Neutrophil (primary cell): ENCODE data around the gene SRF.

Experiments used
- H3K27ac ChIP-seq: fragments of 200-600 bp; sonication (generic); 2 replicates; pipeline ENCODE4 v1.5.1; 2016; ENCODE audit warnings: mild to moderate bottlenecking, moderate library complexity
- H3K27me3 ChIP-seq: fragments of 200-600 bp; sonication (generic); 2 replicates; pipeline ENCODE4 v1.6.0; 2016; ENCODE audit warnings: mild to moderate bottlenecking
- H3K36me3 ChIP-seq: fragments of 200-600 bp; sonication (generic); 2 replicates; pipeline ENCODE4 v1.5.1; 2017
- H3K4me1 ChIP-seq, 2 experiments: fragments of 200-600 bp in 1 of 2; sonication (generic) in 1 of 2; 1 replicate in 1 of 2; 2 replicates in 1 of 2; pipeline versions ENCODE4 v1.5.1 to v1.6.1; 2013 to 2016; ENCODE audit warnings: low read depth in 1 of 2, low read length in 1 of 2, mild to moderate bottlenecking in 1 of 2, moderate library complexity in 1 of 2; ENCODE audit not compliant: control insufficient read depth in 1 of 2, insufficient read depth in 1 of 2
- H3K4me3 ChIP-seq, 2 experiments: fragments of 200-600 bp in 1 of 2; sonication (generic) in 1 of 2; 1 replicate in 1 of 2; 2 replicates in 1 of 2; pipeline ENCODE4 v1.5.1; 2013 to 2016; ENCODE audit warnings: low read depth in 1 of 2, low read length in 1 of 2, mild to moderate bottlenecking in 1 of 2, moderate library complexity in 1 of 2
- H3K9me3 ChIP-seq: fragments of 200-600 bp; sonication (generic); 2 replicates; pipeline ENCODE4 v1.5.1; 2016
- CTCF ChIP-seq: fragments of 200-600 bp; sonication (generic); IDR thresholded peaks from 2 replicates; pipeline ENCODE4 v1.5.1; 2016; ENCODE audit warnings: antibody characterized with exemption

SRF gene

GRCh38 chr6:43143235-43144128, 27.6 kb upstream of the SRF start:
- no peak overlapping the region for H3K4me3 ChIP-seq
- peaks cover 0 to 5% of the 10 kb centered on the region in 2 experiments for H3K4me1 ChIP-seq
- TF ChIP-seq CTCF, result peak; percentile 71
- H3K36me3 ChIP-seq, result no peaks in the 10 kb centered on the region
- no peak overlapping the region for H3K27ac ChIP-seq
- no peaks in the 10 kb centered on the region for H3K9me3 ChIP-seq
- no peaks in the 10 kb centered on the region for H3K27me3 ChIP-seq

DNA sequence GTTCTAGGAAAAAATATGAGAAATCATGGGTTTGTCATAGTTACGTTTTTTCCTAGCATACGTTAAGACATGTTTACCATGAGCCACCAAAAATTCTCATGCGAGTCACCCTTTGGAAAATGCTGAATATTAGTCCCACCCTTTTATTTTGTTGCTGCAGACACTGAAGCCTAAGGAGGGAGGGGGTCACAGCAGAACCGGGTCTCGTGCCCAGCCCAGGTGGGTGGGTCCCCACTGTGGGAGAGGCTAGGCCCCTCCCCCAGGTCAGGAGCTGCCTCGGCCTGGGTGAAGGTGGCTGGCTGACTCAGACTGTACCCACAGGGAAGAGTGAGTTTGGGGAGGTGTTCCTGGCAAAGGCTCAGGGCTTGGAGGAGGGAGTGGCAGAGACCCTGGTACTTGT, 26.2 kb upstream of the SRF start:
- Histone ChIP-seq H3K4me1 (peaks cover 0 to 5% of the 10 kb centered on the region in 2 experiments), H3K27me3 (no peaks in the 10 kb centered on the region), H3K27ac (no peak overlapping the region)

DNA sequence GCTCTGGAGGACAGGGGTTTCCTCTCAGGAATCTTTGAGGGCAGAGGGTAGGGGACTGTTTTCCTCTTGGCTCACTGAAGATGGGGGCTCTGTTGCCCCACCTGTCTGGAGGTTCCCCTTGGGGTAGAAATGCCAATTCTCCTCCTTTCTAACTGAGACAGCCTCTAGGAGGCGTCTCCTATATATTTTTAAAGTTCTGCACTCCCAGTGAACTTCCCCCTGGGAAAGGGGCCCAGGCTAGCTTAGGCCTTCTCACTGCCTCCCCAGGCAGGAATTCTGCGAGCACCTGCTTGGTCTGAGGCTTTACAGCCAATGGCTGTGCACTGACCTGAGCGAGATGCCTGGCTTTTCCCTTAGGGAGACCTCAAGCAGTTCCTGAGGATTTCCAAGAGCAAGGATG, 24.8 kb upstream of the SRF start:
- H3K36me3 ChIP-seq, result no peaks in the 10 kb centered on the region
- no peaks in the 10 kb centered on the region for H3K27me3 ChIP-seq
- H3K9me3 ChIP-seq, result no peaks in the 10 kb centered on the region
- H3K4me1 ChIP-seq, result peaks cover 0 to 5% of the 10 kb centered on the region in 2 experiments
- TF ChIP-seq CTCF, result no peak
- H3K27ac ChIP-seq, result no peak overlapping the region
- H3K4me3 ChIP-seq, result no peak overlapping the region

More for the DNA sequence above, 26.2 kb upstream of the SRF start:
- no peaks in the 10 kb centered on the region for H3K9me3 ChIP-seq
- no peaks in the 10 kb centered on the region for H3K36me3 ChIP-seq
- no peak overlapping the region for H3K4me3 ChIP-seq
- no peak for TF ChIP-seq CTCF

DNA sequence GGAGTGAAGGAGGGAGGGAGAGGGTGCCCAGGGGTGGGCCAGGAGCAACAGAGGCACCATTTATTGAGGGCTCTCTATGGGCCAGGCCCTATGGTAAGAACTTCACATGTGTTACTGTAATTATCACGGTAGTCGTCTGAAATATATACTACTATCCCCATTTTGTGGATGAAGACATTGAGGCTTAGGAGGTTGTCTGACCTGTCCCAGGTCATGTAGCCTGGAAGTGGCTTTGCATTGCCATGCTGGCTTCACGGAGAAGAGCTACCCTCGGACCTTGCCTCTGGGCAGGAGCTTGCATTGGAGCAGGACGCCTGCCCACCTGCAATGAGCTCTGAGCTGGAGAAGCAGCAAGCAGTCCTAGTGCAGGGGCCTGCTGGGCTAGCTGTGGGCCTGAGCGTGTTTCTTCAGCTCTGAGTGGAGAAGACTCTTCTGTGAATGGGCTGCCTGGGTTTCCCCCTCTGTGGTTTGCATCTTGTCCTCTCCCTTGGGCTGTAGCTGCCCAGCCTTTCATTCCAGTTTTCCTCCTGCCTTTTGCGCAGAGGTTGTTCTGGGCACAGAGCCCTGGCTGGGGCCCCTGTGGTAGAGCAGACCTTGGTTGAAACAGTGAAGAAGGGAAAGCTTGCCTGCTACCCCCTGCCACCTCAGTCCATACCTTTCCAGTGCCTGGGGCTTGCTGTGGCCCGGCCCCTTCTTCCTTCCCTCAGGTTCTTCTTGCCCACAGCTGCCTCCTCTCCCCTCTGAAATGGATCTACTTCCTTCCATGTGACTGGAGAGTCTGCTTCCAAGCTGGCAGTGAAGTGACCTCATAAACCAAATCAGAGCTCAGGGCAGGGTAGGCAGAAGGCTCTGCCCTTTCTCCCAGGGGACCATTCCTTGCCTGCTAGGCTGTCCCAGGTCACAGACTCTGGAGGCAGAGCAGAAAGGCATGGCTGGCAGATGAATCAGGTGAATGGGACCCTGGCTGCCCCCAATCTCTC, 24.1 kb upstream of the SRF start:
- Histone ChIP-seq H3K4me3 (no peak overlapping the region), H3K4me1 (peaks cover 0 to 5% of the 10 kb centered on the region in 2 experiments), H3K27me3 (no peaks in the 10 kb centered on the region), H3K36me3 (no peaks in the 10 kb centered on the region), H3K9me3 (no peaks in the 10 kb centered on the region), H3K27ac (no peak overlapping the region)
- no peak for TF ChIP-seq CTCF

DNA sequence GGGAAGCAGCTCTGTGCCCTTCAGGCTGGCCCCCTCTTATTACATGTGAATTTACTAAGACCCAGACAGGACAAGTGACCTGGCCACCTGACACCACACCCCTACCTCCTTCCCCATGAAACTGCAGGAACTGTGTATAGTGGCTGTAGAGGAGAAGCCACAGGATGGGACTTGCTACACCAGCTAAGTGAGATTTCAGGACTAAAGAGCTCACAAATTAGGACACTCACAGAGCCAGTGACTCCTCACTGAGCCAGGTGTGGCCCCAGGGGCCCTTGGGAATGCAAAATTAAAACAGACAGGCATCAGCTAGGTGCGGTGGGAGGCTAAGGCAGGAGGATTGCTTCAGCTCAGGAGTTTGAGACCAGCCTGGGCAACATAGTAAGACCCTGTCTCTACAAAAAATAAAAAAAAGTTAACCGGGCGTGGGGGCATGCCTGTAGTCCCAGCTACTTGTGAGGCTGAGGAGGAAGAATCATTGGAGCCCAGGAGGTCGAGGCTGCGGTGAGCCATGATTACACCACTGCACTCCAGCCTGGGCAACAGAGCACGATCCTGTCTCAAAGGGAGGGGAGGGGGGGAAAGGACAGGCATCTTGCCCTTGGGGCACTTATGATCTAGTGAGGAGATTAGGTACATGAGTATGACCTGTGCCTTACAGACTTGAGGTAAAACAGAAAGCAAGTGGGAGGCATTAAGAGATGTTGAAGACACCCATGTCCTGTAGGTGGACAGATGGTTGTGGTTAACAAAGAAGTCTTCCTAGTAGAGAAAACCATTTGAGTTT, 23.2 kb upstream of the SRF start:
- H3K4me1 ChIP-seq, result peaks cover 0 to 5% of the 10 kb centered on the region in 2 experiments
- TF ChIP-seq CTCF, result no peak
- H3K9me3 ChIP-seq, result no peaks in the 10 kb centered on the region

More for the DNA sequence above, 23.2 kb upstream of the SRF start:
- Histone ChIP-seq H3K27ac (no peak overlapping the region), H3K4me3 (no peak overlapping the region), H3K27me3 (no peaks in the 10 kb centered on the region), H3K36me3 (no peaks in the 10 kb centered on the region)
